RWPE1 (cell line): ENCODE measurements around the gene MYO7B.
"Not testable (repeated sequence)": the region's sequence is repeated elsewhere in the genome, so short reads cannot be mapped to it uniquely, and the experiment has no call there.

Experiments
- CTCF ChIA-PET: fragments of 350-600 bp; sonication (Branson Sonifier 250); formaldehyde crosslinking; extraction: SDS; loops from one replicate; lab custom pipeline; 2021; lab: Yijun Ruan, JAX
- POLR2A ChIA-PET: fragments of 400-600 bp; formaldehyde crosslinking; extraction: SDS; loops from one replicate; lab custom pipeline; 2020; ENCODE audit warnings: antibody characterized with exemption; ENCODE audit not compliant: low non-redundant PET; lab: Yijun Ruan, JAX
- DNase-seq: peaks from one replicate; pipeline ENCODE4 v3.0.0; 2012; ENCODE audit warnings: low spot score
- H3K27ac ChIP-seq: fragments of 450-650 bp; 2 replicates; pipeline ENCODE4 v1.5.1; 2017
- CTCF ChIP-seq: fragments of 450-650 bp; conservative IDR thresholded peaks from 2 replicates; pipeline ENCODE4 v1.5.1; 2017; ENCODE audit warnings: low read depth, mild to moderate bottlenecking

MYO7B gene

GRCh38 chr2:127517465-127517864 is 18.0 kb upstream of the MYO7B start:
- H3K27ac ChIP-seq: no peak overlapping the region
- CTCF ChIA-PET: no interaction called here
- POLR2A ChIA-PET: interaction anchor here (0.6 kb wide), 1 partner anchor 11 kb away, joined by 6 read pairs; no protein-coding TSS in a partner anchor
- no peak for DNase-seq
- no peak for TF ChIP-seq CTCF

GRCh38 chr2:127520424-127520823 is 15.1 kb upstream of the MYO7B start:
- CTCF ChIA-PET: no interaction called here
- no peak for TF ChIP-seq CTCF
- H3K27ac ChIP-seq: no peak overlapping the region
- POLR2A ChIA-PET: no interaction called here
- no peak for DNase-seq

- H3K27ac ChIP-seq: no peak overlapping the region
- TF ChIP-seq CTCF: no peak
- DNase-seq: no peak
- ChIA-PET CTCF (no interaction called here), POLR2A (no interaction called here)
These were observed 12.1 kb upstream of the MYO7B start for GRCh38 chr2:127523269-127523939.

GRCh38 chr2:127524198-127524834 is 11.2 kb upstream of the MYO7B start:
- DNase-seq, H3K27ac ChIP-seq, CTCF ChIA-PET: not testable (repeated sequence)
- POLR2A ChIA-PET: interaction anchor here (0.7 kb wide), 1 partner anchor 45 kb away, joined by 3 read pairs; no protein-coding TSS in a partner anchor

GRCh38 chr2:127525691-127526131 is 9.8 kb upstream of the MYO7B start:
- peak overlapping the region; percentile 93 for H3K27ac ChIP-seq
- ChIA-PET CTCF (interaction anchor here (0.6 to 1.2 kb wide), 3 partner anchors 93 to 124 kb away, joined by 3 to 6 read pairs (median 6); no protein-coding TSS in a partner anchor), POLR2A (interaction anchor here (1.2 kb wide), 1 partner anchor 10 kb away, joined by 3 read pairs; no protein-coding TSS in a partner anchor)
- no peak for TF ChIP-seq CTCF
- peak; percentile 28 for DNase-seq

GRCh38 chr2:127526132-127527000 is 9.1 kb upstream of the MYO7B start, which contains the start of gene IWS1:
IWS1 (minus strand) TSS chr2:127526489; CDS start chr2:127526208, 281 bp downstream.
- ChIA-PET POLR2A (interaction anchor here (0.7 to 1.2 kb wide), 2 partner anchors 11 to 21 kb away, joined by 3 to 4 read pairs; no protein-coding TSS in a partner anchor), CTCF (interaction anchor here (1.2 kb wide), 1 partner anchor 124 kb away, joined by 6 read pairs; no protein-coding TSS in a partner anchor)

More at GRCh38 chr2:127526132-127527000, 9.1 kb upstream of the MYO7B start, which contains the start of gene IWS1:
- no peak for TF ChIP-seq CTCF
- peak within 1 kb of the TSS; percentile 93 for H3K27ac ChIP-seq
- DNase-seq: peak; percentile 95
